ENCODE results near the gene IRF5.

GRCh38 chr7:128909625-128910568, 27.8 kb upstream of the IRF5 start:
- TF ChIP-seq, protein P1, sequence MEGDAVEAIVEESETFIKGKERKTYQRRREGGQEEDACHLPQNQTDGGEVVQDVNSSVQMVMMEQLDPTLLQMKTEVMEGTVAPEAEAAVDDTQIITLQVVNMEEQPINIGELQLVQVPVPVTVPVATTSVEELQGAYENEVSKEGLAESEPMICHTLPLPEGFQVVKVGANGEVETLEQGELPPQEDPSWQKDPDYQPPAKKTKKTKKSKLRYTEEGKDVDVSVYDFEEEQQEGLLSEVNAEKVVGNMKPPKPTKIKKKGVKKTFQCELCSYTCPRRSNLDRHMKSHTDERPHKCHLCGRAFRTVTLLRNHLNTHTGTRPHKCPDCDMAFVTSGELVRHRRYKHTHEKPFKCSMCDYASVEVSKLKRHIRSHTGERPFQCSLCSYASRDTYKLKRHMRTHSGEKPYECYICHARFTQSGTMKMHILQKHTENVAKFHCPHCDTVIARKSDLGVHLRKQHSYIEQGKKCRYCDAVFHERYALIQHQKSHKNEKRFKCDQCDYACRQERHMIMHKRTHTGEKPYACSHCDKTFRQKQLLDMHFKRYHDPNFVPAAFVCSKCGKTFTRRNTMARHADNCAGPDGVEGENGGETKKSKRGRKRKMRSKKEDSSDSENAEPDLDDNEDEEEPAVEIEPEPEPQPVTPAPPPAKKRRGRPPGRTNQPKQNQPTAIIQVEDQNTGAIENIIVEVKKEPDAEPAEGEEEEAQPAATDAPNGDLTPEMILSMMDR (conservative IDR thresholded peaks at IDR 0.05 in 1 of 2, IDR thresholded peaks at IDR 0.05 in 1 of 2; ENCODE audit: extremely low read depth in 1 of 2, insufficient read depth in 1 of 2, low read depth in 1 of 2, low read length in 2 of 2) = no peak
- TF ChIP-seq EZH2 (IDR thresholded peaks at IDR 0.05; ENCODE audit: borderline replicate concordance, low read length) = no peak

Measured in mammary epithelial cell (primary cell).